A549 (cell line): ENCODE data around the gene ZNF683. TPM values are rescaled to one million over a fixed set of nuclear protein-coding genes. Genes with fewer than 3 reads are reported as not detected.

Source experiments
- ATAC-seq, 2 experiments: fragments of 200-7000 bp in 1 of 2; fragments of >200 bp in 1 of 2; cut with Nextera tagmentation in 1 of 2; cut with Tn5 transposase in 1 of 2; 3 replicates each; pipeline versions ENCODE4 v1.8.0 to v1.9.1; 2018 to 2020; ENCODE audit warnings: mild to moderate bottlenecking in 1 of 2, moderate library complexity in 1 of 2
- CTCF ChIA-PET: fragments of 300-600 bp; sonication (Branson Sonifier 250); formaldehyde crosslinking; extraction: SDS; loops from one replicate; lab custom pipeline; 2021; ENCODE audit warnings: antibody characterized with exemption, inconsistent platforms; lab: Yijun Ruan, JAX
- POLR2A ChIA-PET: fragments of 350-600 bp; formaldehyde crosslinking; extraction: SDS; loops from one replicate; lab custom pipeline; 2021; ENCODE audit warnings: antibody characterized with exemption, inconsistent platforms; lab: Yijun Ruan, JAX
- DNase-seq, 2 experiments: peaks; one replicate each; pipeline versions ENCODE4 v3.0.0 to v3.0.0-alpha.2; 2011 to 2016; ENCODE audit warnings: low read depth in 1 of 2, low spot score in 1 of 2
- FAIRE-seq: peaks from 2 replicates; lab custom pipeline; 2011; peaks lifted over from hg19 to GRCh38; lab: Jason Lieb, UNC
- H3K27ac ChIP-seq, 2 experiments: fragments of >200 bp; sonication (Bioruptor Twin); formaldehyde crosslinking; 3 replicates each; pipeline ENCODE4 v1.5.1; 2016 to 2017
- H3K4me1 ChIP-seq: fragments of >200 bp; sonication (Bioruptor Twin); formaldehyde crosslinking; 3 replicates; pipeline ENCODE4 v1.6.1; 2016
- H3K4me2 ChIP-seq: fragments of >200 bp; sonication (Bioruptor Twin); formaldehyde crosslinking; 3 replicates; pipeline ENCODE4 v1.6.1; 2016
- H3K4me3 ChIP-seq: fragments of >200 bp; sonication (Bioruptor Twin); formaldehyde crosslinking; 3 replicates; pipeline ENCODE4 v1.5.1; 2016
- H3K9me3 ChIP-seq: fragments of >200 bp; sonication (Bioruptor Twin); formaldehyde crosslinking; 3 replicates; pipeline ENCODE4 v1.6.1; 2016
- ATOH8 ChIP-seq: fragments of 250-450 bp; sonication (Bioruptor Pico); IDR thresholded peaks from 2 replicates; pipeline ENCODE4 v1.5.0; 2020; ENCODE audit warnings: low read depth, mild to moderate bottlenecking, moderate library complexity
- CBX2 ChIP-seq: fragments of 200-600 bp; sonication (generic); IDR thresholded peaks from 2 replicates; pipeline ENCODE4 v1.6.1; 2016; ENCODE audit warnings: low read depth, mild to moderate bottlenecking, borderline replicate concordance
- E2F6 ChIP-seq: IDR thresholded peaks from 2 replicates; pipeline ENCODE4 v1.6.1; 2012; ENCODE audit warnings: low read depth, borderline replicate concordance
- EP300 ChIP-seq, 2 experiments: fragments of >200 bp; sonication (Bioruptor Twin); formaldehyde crosslinking; IDR thresholded peaks; 2 replicates in 1 of 2; 3 replicates in 1 of 2; pipeline ENCODE4 v1.6.1; 2016 to 2017
- ESRRA ChIP-seq: fragments of 150-350 bp; IDR thresholded peaks from 2 replicates; pipeline ENCODE4 v1.6.1; 2014; ENCODE audit warnings: mild to moderate bottlenecking, low read length, borderline replicate concordance
- FOSL2 ChIP-seq, 2 experiments: fragments of 450-650 bp in 1 of 2; fragments of >200 bp in 1 of 2; sonication (Bioruptor Twin) in 1 of 2; formaldehyde crosslinking; IDR thresholded peaks; 2 replicates each; pipeline versions ENCODE4 v1.5.0 to v1.6.1; 2016 to 2020; ENCODE audit warnings: mild to moderate bottlenecking in 1 of 2, moderate library complexity in 1 of 2
- GATA3 ChIP-seq: IDR thresholded peaks from 2 replicates; pipeline ENCODE4 v1.6.1; 2012; ENCODE audit warnings: borderline replicate concordance
- HMGXB4 ChIP-seq: fragments of 250-450 bp; sonication (Bioruptor Pico); IDR thresholded peaks from 2 replicates; pipeline ENCODE4 v1.5.0; 2021; ENCODE audit warnings: mild to moderate bottlenecking, moderate library complexity, borderline replicate concordance
- HOXB13 ChIP-seq: fragments of 250-450 bp; sonication (Bioruptor Pico); IDR thresholded peaks from 2 replicates; pipeline ENCODE4 v1.5.0; 2020; ENCODE audit warnings: low read depth, mild to moderate bottlenecking, moderate library complexity
- HOXB5 ChIP-seq: fragments of 250-450 bp; sonication (Bioruptor Pico); IDR thresholded peaks from 2 replicates; pipeline ENCODE4 v1.5.0; 2020; ENCODE audit warnings: mild to moderate bottlenecking, moderate library complexity
- KDM1A ChIP-seq: fragments of 200-600 bp; sonication (generic); IDR thresholded peaks from 2 replicates; pipeline ENCODE4 v1.6.1; 2016; ENCODE audit warnings: low read depth, mild to moderate bottlenecking
- KDM5A ChIP-seq: fragments of 200-600 bp; sonication (generic); IDR thresholded peaks from 2 replicates; pipeline ENCODE4 v1.6.1; 2016; ENCODE audit warnings: antibody characterized with exemption, mild to moderate bottlenecking
- MAZ ChIP-seq: fragments of 150-350 bp; IDR thresholded peaks from 2 replicates; pipeline ENCODE4 v1.6.1; 2014; ENCODE audit warnings: antibody characterized with exemption, low read depth, low read length, borderline replicate concordance
- MYC ChIP-seq: IDR thresholded peaks from 2 replicates; pipeline ENCODE4 v1.6.1; 2012; ENCODE audit warnings: mild to moderate bottlenecking, inconsistent platforms, low read length, improper control_type of control experiment, borderline replicate concordance
- NFE2L2 ChIP-seq: fragments of 150-350 bp; conservative IDR thresholded peaks from 2 replicates; pipeline ENCODE4 v1.6.1; 2014; ENCODE audit warnings: low read length
- NR3C1 ChIP-seq: fragments of >200 bp; sonication (Bioruptor Twin); formaldehyde crosslinking; IDR thresholded peaks from 3 replicates; pipeline ENCODE4 v1.6.1; 2017
- PHF8 ChIP-seq: fragments of 200-600 bp; sonication (generic); IDR thresholded peaks from 2 replicates; pipeline ENCODE4 v1.6.1; 2016; ENCODE audit warnings: low read depth, mild to moderate bottlenecking, antibody characterized with exemption, moderate library complexity, borderline replicate concordance
- POLR2A ChIP-seq: IDR thresholded peaks from 2 replicates; pipeline ENCODE4 v1.6.1; 2012; ENCODE audit warnings: mild to moderate bottlenecking, low read length
- POLR2AphosphoS2 ChIP-seq: conservative IDR thresholded peaks from 2 replicates; pipeline ENCODE4 v1.6.1; 2012; ENCODE audit warnings: low read length, improper control_type of control experiment, inconsistent platforms
- RAD21 ChIP-seq, 2 experiments: fragments of >200 bp in 1 of 2; sonication (Bioruptor Twin) in 1 of 2; formaldehyde crosslinking in 1 of 2; IDR thresholded peaks in 1 of 2; conservative IDR thresholded peaks in 1 of 2; 2 replicates in 1 of 2; 3 replicates in 1 of 2; pipeline ENCODE4 v1.6.1; 2012 to 2018; ENCODE audit warnings: inconsistent platforms in 1 of 2
- REST ChIP-seq: fragments of 200-600 bp; sonication (generic); IDR thresholded peaks from 2 replicates; pipeline ENCODE4 v1.6.1; 2016; ENCODE audit warnings: antibody characterized with exemption, mild to moderate bottlenecking, moderate library complexity
- SREBF2 ChIP-seq: fragments of 450-650 bp; IDR thresholded peaks from 2 replicates; pipeline ENCODE4 v1.6.1; 2014; ENCODE audit warnings: mild to moderate bottlenecking, moderate library complexity
- ZC3H11A ChIP-seq: fragments of 450-650 bp; IDR thresholded peaks from 2 replicates; pipeline ENCODE4 v1.6.1; 2014; ENCODE audit warnings: antibody characterized with exemption, mild to moderate bottlenecking
- ZNF302 ChIP-seq: fragments of 250-450 bp; sonication (Bioruptor Pico); IDR thresholded peaks from 2 replicates; pipeline ENCODE4 v1.9.0; 2021; ENCODE audit warnings: inconsistent platforms, mild to moderate bottlenecking, moderate library complexity
- WGBS: methylation state at CpG from one replicate; pipeline ENCODE4 v1.1.6; 2017; ENCODE audit errors: missing lambda C conversion rate; 5-methylcytosine and 5-hydroxymethylcytosine counted together
- polyA plus RNA-seq, 4 experiments: library from polyadenylated mRNA; depleted of rRNA in 3 of 4; stranded (reverse); fragments of >200 nt; fragmentation: RNase III in 1 of 4; extraction: RNeasy Plus Mini Kit Qiagen cat#74134 plus additional on column Dnase treatment in 1 of 4; gene quantifications; 2 replicates in 3 of 4; 3 replicates in 1 of 4; pipeline ENCODE4 v1.2.3, GENCODE V29; 2011 to 2017

Gene ZNF683
- polyA plus RNA-seq, 2 of the 4 experiments (the other 2 are of a cell fraction): not detected

- Histone ChIP-seq H3K4me3 (no peak overlapping the region), H3K4me1 (peaks cover 22% of the 10 kb centered on the region), H3K9me3 (no peaks in the 10 kb centered on the region), H3K27ac (no peak overlapping the region), H3K4me2 (no peak overlapping the region)
- TF ChIP-seq NFE2L2: no peak
- TF ChIP-seq KDM5A: no peak
- TF ChIP-seq MYC: no peak
- no peak for TF ChIP-seq RAD21 (conservative IDR thresholded peaks at IDR 0.05 in 1 of 2, IDR thresholded peaks at IDR 0.05 in 1 of 2)
- TF ChIP-seq KDM1A: no peak
- TF ChIP-seq HOXB5 (CRISPR knock-in tag): no peak
- no peak for TF ChIP-seq CBX2
- no peak for TF ChIP-seq ZNF302 (CRISPR knock-in tag)
- TF ChIP-seq EP300 (IDR thresholded peaks at IDR 0.05): no peak
- TF ChIP-seq GATA3: no peak
- no peak for ATAC-seq
- no peak for DNase-seq
- no peak for FAIRE-seq
- 88% methylated on average over 3 of the region's 3 CpGs for WGBS
- POLR2A ChIA-PET: no interaction called here
- CTCF ChIA-PET: interaction anchor here (0.6 to 1.4 kb wide), 3 partner anchors 10 to 167 kb away, joined by 3 to 8 read pairs (median 3); no protein-coding TSS in a partner anchor
These were observed 29.3 kb upstream of the ZNF683 start for GRCh38 chr1:26401891-26402290.

GRCh38 chr1:26399034-26399433, 26.5 kb upstream of the ZNF683 start:
- H3K9me3 ChIP-seq: no peaks in the 10 kb centered on the region
- H3K4me3 ChIP-seq: no peak overlapping the region
- DNase-seq (no peak), FAIRE-seq (no peak), ATAC-seq (no peak)
- CTCF ChIA-PET: interaction anchor here (1.2 to 2.5 kb wide), 4 partner anchors 18 to 77 kb away, joined by 3 to 8 read pairs (median 6); no protein-coding TSS in a partner anchor
- peaks cover 4% of the 10 kb centered on the region; the same call in 1 of the 3 replicates for H3K4me1 ChIP-seq
- H3K27ac ChIP-seq: no peak overlapping the region
- TF ChIP-seq POLR2A (no peak), ESRRA (no peak)
- no peak overlapping the region for H3K4me2 ChIP-seq
- 32% methylated on average over 3 of the region's 3 CpGs for WGBS
- POLR2A ChIA-PET: no interaction called here

- CTCF ChIA-PET: interaction anchor here (0.6 to 3.9 kb wide), 7 partner anchors 10 to 362 kb away, joined by 3 to 21 read pairs (median 4); no protein-coding TSS in a partner anchor
These were observed 23.2 kb upstream of the ZNF683 start for GRCh38 chr1:26395754-26396153.

More at GRCh38 chr1:26395754-26396153, 23.2 kb upstream of the ZNF683 start:
- Histone ChIP-seq H3K9me3 (no peaks in the 10 kb centered on the region), H3K4me3 (no peak overlapping the region), H3K27ac (no peak overlapping the region), H3K4me2 (no peak overlapping the region), H3K4me1 (peaks cover 10% of the 10 kb centered on the region; the same call in 2 of the 3 replicates)
- DNase-seq (no peak), FAIRE-seq (no peak), ATAC-seq (no peak)
- POLR2A ChIA-PET: no interaction called here
- WGBS: 88% methylated on average over 7 of the region's 8 CpGs
- TF ChIP-seq HOXB13 (CRISPR knock-in tag) (no peak), E2F6 (no peak), FOSL2 (IDR thresholded peaks at IDR 0.05) (no peak), FOSL2 (CRISPR knock-in tag; IDR thresholded peaks at IDR 0.05) (no peak), POLR2AphosphoS2 (no peak), HMGXB4 (no peak), REST (no peak), GATA3 (no peak), EP300 (IDR thresholded peaks at IDR 0.05) (no peak), KDM1A (no peak), NR3C1 (no peak), NFE2L2 (no peak), SREBF2 (no peak), PHF8 (no peak), ATOH8 (CRISPR knock-in tag) (no peak), MAZ (no peak), ZC3H11A (no peak)
